Stimulated activated CD8-positive, alpha-beta memory T cell treated with anti-CD3 and anti-CD28 coated beads, Interleukin-2, amount 100 ng/mL, for 1 hour (primary cell): ENCODE results near the gene PDCD1.
A peak's percentile ranks its signal among the peaks of the same experiment; 100 is the strongest.

Source experiments
- DNase-seq, 2 donors: peaks; one replicate each; pipeline ENCODE4 v3.0.0-alpha.2; 2020; ENCODE audit warnings: low read depth in 2 of 2

Gene PDCD1

GRCh38 chr2:241865416-241865956 lies 6.8 kb upstream of the PDCD1 start:
- DNase-seq, result no peak

GRCh38 chr2:241864850-241865213 lies 6.1 kb upstream of the PDCD1 start:
- no peak for DNase-seq

GRCh38 chr2:241864168-241864849 lies 5.6 kb upstream of the PDCD1 start:
- DNase-seq, result no peak

- no peak for DNase-seq
Observed at GRCh38 chr2:241863536-241863954, 4.9 kb upstream of the PDCD1 start.

- DNase-seq, result no peak
Observed at GRCh38 chr2:241862775-241863535, 4.3 kb upstream of the PDCD1 start.

- DNase-seq, result no peak
Observed at GRCh38 chr2:241862093-241862492, 3.4 kb upstream of the PDCD1 start.

GRCh38 chr2:241861264-241861663 lies 2.6 kb upstream of the PDCD1 start:
- DNase-seq, result no peak

- no peak for DNase-seq
Observed at GRCh38 chr2:241860184-241861078, 1.7 kb upstream of the PDCD1 start.

GRCh38 chr2:241859436-241860183 lies 916 bp upstream of the PDCD1 start:
- DNase-seq, result peak in 1 of 2 donors; percentile 51

- DNase-seq, result no peak
Observed at GRCh38 chr2:241859017-241859435, 332 bp upstream of the PDCD1 start.

- no peak for DNase-seq
Observed at GRCh38 chr2:241857572-241858121, 1.0 kb downstream of the PDCD1 start.

- no peak for DNase-seq
Observed at GRCh38 chr2:241857041-241857541, 1.6 kb downstream of the PDCD1 start.

GRCh38 chr2:241855888-241856422 lies 2.7 kb downstream of the PDCD1 start:
- DNase-seq, result no peak

GRCh38 chr2:241855245-241855887 lies 3.3 kb downstream of the PDCD1 start:
- DNase-seq, result no peak

GRCh38 chr2:241854342-241855244 lies 4.1 kb downstream of the PDCD1 start:
- no peak for DNase-seq

- no peak for DNase-seq
Observed at GRCh38 chr2:241853651-241854341, 4.9 kb downstream of the PDCD1 start.

GRCh38 chr2:241852981-241853631 lies 5.6 kb downstream of the PDCD1 start:
- no peak for DNase-seq
